ENCODE measurements around the gene FCRL5.
"Not testable (repeated sequence)": the region's sequence is repeated elsewhere in the genome, so short reads cannot be mapped to it uniquely, and the experiment has no call there.

The FCRL5 gene

GRCh38 chr1:157551694-157552693 is at the start of gene FCRL5:
Gene FCRL5 (minus strand): TSS chr1:157552515. CDS start chr1:157552362, 153 bp downstream.
- no peak for DNase-seq

GRCh38 chr1:157600236-157600635 is 47.9 kb upstream of the FCRL5 start:
- DNase-seq = no peak

GRCh38 chr1:157597959-157598667 is 45.8 kb upstream of the FCRL5 start, which contains the start of gene FCRL4:
Gene FCRL4 (minus strand): TSS chr1:157598085. CDS start chr1:157597944, 141 bp downstream.
- no peak for DNase-seq

- no peak for DNase-seq
These were observed 44.1 kb upstream of the FCRL5 start for GRCh38 chr1:157596384-157596783.

GRCh38 chr1:157595356-157595755 is 43.0 kb upstream of the FCRL5 start:
- DNase-seq = no peak

- DNase-seq = no peak
These were observed 33.7 kb upstream of the FCRL5 start for GRCh38 chr1:157585984-157586383.

- no peak for DNase-seq
These were observed 32.2 kb upstream of the FCRL5 start for GRCh38 chr1:157584503-157584902.

- no peak for DNase-seq
These were observed 28.5 kb upstream of the FCRL5 start for GRCh38 chr1:157580828-157581210.

GRCh38 chr1:157580179-157580827 is 28.0 kb upstream of the FCRL5 start:
- peak; percentile 50 for DNase-seq

- DNase-seq = no peak
These were observed 25.1 kb upstream of the FCRL5 start for GRCh38 chr1:157577420-157577819.

- no peak for DNase-seq
These were observed 23.4 kb upstream of the FCRL5 start for GRCh38 chr1:157575744-157576143.

GRCh38 chr1:157574836-157575235 is 22.5 kb upstream of the FCRL5 start:
- DNase-seq = peak; percentile 28

GRCh38 chr1:157566484-157567300 is 14.4 kb upstream of the FCRL5 start:
- DNase-seq = no peak

GRCh38 chr1:157562515-157562914 is 10.2 kb upstream of the FCRL5 start:
- no peak for DNase-seq

- DNase-seq = no peak
These were observed 5.8 kb upstream of the FCRL5 start for GRCh38 chr1:157558119-157558518.

- DNase-seq = not testable (repeated sequence)
These were observed 4.2 kb downstream of the FCRL5 start for GRCh38 chr1:157548081-157548480.

GRCh38 chr1:157542676-157543075 is 9.6 kb downstream of the FCRL5 start:
- peak; percentile 59 for DNase-seq

GRCh38 chr1:157540852-157541251 is 11.5 kb downstream of the FCRL5 start:
- DNase-seq = no peak

GRCh38 chr1:157540160-157540748 is 12.1 kb downstream of the FCRL5 start:
- DNase-seq = no peak

- no peak for DNase-seq
These were observed 12.7 kb downstream of the FCRL5 start for GRCh38 chr1:157539568-157539967.

- no peak for DNase-seq
These were observed 19.7 kb downstream of the FCRL5 start for GRCh38 chr1:157532569-157532968.

Measured in NCI-H2029 (cell line).